Keratinocyte (primary cell): ENCODE results near the gene PLEKHN1. TPM values are rescaled to one million over a fixed set of nuclear protein-coding genes. Genes with fewer than 3 reads are reported as not detected.

Source experiments
- DNase-seq: peaks from one replicate; pipeline ENCODE4 v3.0.0-alpha.2; 2011; ENCODE audit warnings: low read depth, missing footprints, low spot score
- FAIRE-seq: peaks from 2 replicates; lab custom pipeline; 2011; peaks lifted over from hg19 to GRCh38; lab: Jason Lieb, UNC
- H2AFZ ChIP-seq: 2 replicates; pipeline ENCODE4 v1.6.0; 2012; ENCODE audit warnings: low read length, control low read depth, inconsistent platforms; ENCODE audit not compliant: control insufficient read depth
- H3K27ac ChIP-seq: 2 replicates; pipeline ENCODE4 v1.5.1; 2011; ENCODE audit warnings: low read length; ENCODE audit not compliant: control insufficient read depth, insufficient read depth
- H3K27me3 ChIP-seq: 3 replicates; pipeline ENCODE4 v1.6.0; 2011; ENCODE audit warnings: low read length; ENCODE audit not compliant: control insufficient read depth, insufficient read depth; ENCODE audit errors: extremely low read depth
- H3K36me3 ChIP-seq, 2 experiments: 2 replicates in 1 of 2; 3 replicates in 1 of 2; pipeline ENCODE4 v1.5.1; 2011; ENCODE audit warnings: low read length in 2 of 2, mild to moderate bottlenecking in 1 of 2; ENCODE audit not compliant: control insufficient read depth in 2 of 2, insufficient read depth in 2 of 2; ENCODE audit errors: extremely low read depth in 1 of 2
- H3K4me1 ChIP-seq: 3 replicates; pipeline ENCODE4 v1.5.1; 2011; ENCODE audit warnings: low read length; ENCODE audit not compliant: control insufficient read depth, insufficient read depth; ENCODE audit errors: extremely low read depth
- H3K4me2 ChIP-seq: 3 replicates; pipeline ENCODE4 v1.6.0; 2011; ENCODE audit warnings: low read depth, low read length; ENCODE audit not compliant: control insufficient read depth, insufficient read depth; ENCODE audit errors: extremely low read depth
- H3K4me3 ChIP-seq, 3 experiments: fragments of 200-600 bp in 1 of 3; sonication (generic) in 1 of 3; 2 replicates in 2 of 3; 3 replicates in 1 of 3; pipeline ENCODE4 v1.5.1; 2011 to 2016; ENCODE audit warnings: low read length in 3 of 3, mild to moderate bottlenecking in 3 of 3, control low read depth in 2 of 3, inconsistent platforms in 1 of 3, low read depth in 1 of 3, mixed read lengths in 1 of 3, mixed run types in 1 of 3, moderate library complexity in 1 of 3; ENCODE audit not compliant: control insufficient read depth in 2 of 3, insufficient read depth in 2 of 3; ENCODE audit errors: extremely low read depth in 1 of 3
- H3K79me2 ChIP-seq: 2 replicates; pipeline ENCODE4 v1.6.0; 2012; ENCODE audit warnings: low read length; ENCODE audit not compliant: control insufficient read depth, insufficient read depth
- H3K9ac ChIP-seq: 3 replicates; pipeline ENCODE4 v1.6.0; 2011; ENCODE audit warnings: low read length; ENCODE audit not compliant: control insufficient read depth, insufficient read depth; ENCODE audit errors: extremely low read depth
- H3K9me1 ChIP-seq: 3 replicates; pipeline ENCODE4 v1.6.0; 2011; ENCODE audit warnings: low read length; ENCODE audit not compliant: control insufficient read depth, insufficient read depth; ENCODE audit errors: extremely low read depth
- H3K9me3 ChIP-seq: 2 replicates; pipeline ENCODE4 v1.5.1; 2012; ENCODE audit warnings: low read depth, low read length; ENCODE audit not compliant: control insufficient read depth
- H4K20me1 ChIP-seq: 3 replicates; pipeline ENCODE4 v1.6.0; 2011; ENCODE audit warnings: low read length; ENCODE audit not compliant: control insufficient read depth, insufficient read depth; ENCODE audit errors: extremely low read depth
- EZH2 ChIP-seq: IDR thresholded peaks from one replicate; pipeline ENCODE4 v1.6.1; 2012; ENCODE audit warnings: inconsistent platforms, mild to moderate bottlenecking, low read length, moderate library complexity
- dilution Hi-C: fragments of 300-500 bp; cut with MboI; formaldehyde crosslinking; loops from one replicate; pipeline ENCODE4 v1.7.0; 2020; ENCODE audit warnings: low sequenced_read_pairs; ENCODE audit not compliant: extremely low pct_ligation_motif_present
- polyA plus RNA-seq, 5 experiments: library from polyadenylated mRNA; depleted of rRNA in 3 of 5; stranded (reverse) in 3 of 5; stranded (forward) in 1 of 5; unstranded in 1 of 5; fragments of >200 nt; gene quantifications; 1 replicate in 1 of 5; 2 replicates in 3 of 5; 3 replicates in 1 of 5; pipeline versions ENCODE4 v1.2.1 to v1.2.3, GENCODE V29; 2011 to 2012; ENCODE audit warnings: missing spikeins in 2 of 5, low read depth in 1 of 5, low replicate concordance in 1 of 5
- TF ChIP-seq, protein P1 (sequence below), 3 experiments: IDR thresholded peaks in 1 of 3; conservative IDR thresholded peaks in 1 of 3; optimal IDR thresholded peaks in 1 of 3; 2 replicates in 2 of 3; 3 replicates in 1 of 3; pipeline versions ENCODE3 to v1.5.1; 2011; ENCODE audit warnings: low read length in 3 of 3, mild to moderate bottlenecking in 3 of 3, moderate library complexity in 2 of 3, control low read depth in 1 of 3, inconsistent platforms in 1 of 3; ENCODE audit not compliant: insufficient read depth in 2 of 3; ENCODE audit errors: extremely low read depth in 1 of 3

The PLEKHN1 gene
- polyA plus RNA-seq, 1 donor (not counting 4 experiments of a cell fraction or from before 2014, with no cell fraction given) = 2.5 TPM

DNA sequence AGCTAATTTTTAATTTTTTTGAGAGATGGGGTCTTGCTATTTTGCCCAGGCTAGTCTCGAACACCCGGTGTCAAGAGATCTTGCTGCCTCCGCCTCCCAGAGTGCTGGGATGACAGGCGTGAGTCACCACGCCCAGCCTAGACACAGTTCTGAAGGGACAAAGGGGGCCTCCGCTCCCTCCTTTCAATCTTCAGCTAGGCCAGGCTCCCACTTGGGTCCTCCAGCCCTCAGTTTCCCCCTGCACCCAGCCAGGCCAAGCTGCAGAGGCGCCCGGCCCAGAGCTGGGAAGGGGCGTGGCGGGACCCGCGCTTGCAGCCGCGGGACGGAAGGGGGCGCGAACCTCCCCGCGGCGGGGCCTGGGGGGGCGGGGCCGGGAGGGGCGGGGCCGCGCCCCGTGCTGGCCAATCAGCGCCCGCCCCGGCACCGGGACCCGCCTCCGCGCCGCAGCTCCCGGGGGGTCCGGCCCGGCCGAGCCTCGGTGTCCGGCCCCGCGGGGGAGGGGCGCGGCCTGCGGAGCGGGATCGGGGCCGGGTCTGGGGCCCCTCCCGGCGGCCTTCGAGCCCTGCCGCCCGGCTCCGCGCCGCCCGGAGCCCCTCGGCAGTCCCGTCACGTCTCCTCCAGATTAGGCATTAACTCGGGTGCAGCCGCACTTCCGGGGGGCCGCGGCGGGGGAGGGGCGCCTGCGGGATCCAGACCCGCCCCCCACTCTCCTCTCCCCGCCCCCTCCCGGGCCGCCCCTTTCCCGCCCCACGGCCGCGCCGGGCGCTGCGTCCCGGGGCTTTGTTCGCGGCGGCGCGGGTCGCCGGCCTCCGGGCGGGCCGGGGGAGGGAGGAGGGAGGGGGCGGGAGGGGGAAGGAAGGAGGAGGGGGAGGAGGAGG is 53.1 kb downstream of the PLEKHN1 start:
- no peaks in the 10 kb centered on the region for H3K27me3 ChIP-seq
- H3K79me2 ChIP-seq = peaks cover 36% of the 10 kb centered on the region
- DNase-seq = no peak
- no peaks in the 10 kb centered on the region for H3K9me1 ChIP-seq
- peak overlapping the region; percentile 28 for H3K9ac ChIP-seq
- peaks cover 32% of the 10 kb centered on the region for H3K4me1 ChIP-seq
- no peaks in the 10 kb centered on the region for H3K9me3 ChIP-seq
- TF ChIP-seq EZH2 = no peak
- TF ChIP-seq, protein P1, sequence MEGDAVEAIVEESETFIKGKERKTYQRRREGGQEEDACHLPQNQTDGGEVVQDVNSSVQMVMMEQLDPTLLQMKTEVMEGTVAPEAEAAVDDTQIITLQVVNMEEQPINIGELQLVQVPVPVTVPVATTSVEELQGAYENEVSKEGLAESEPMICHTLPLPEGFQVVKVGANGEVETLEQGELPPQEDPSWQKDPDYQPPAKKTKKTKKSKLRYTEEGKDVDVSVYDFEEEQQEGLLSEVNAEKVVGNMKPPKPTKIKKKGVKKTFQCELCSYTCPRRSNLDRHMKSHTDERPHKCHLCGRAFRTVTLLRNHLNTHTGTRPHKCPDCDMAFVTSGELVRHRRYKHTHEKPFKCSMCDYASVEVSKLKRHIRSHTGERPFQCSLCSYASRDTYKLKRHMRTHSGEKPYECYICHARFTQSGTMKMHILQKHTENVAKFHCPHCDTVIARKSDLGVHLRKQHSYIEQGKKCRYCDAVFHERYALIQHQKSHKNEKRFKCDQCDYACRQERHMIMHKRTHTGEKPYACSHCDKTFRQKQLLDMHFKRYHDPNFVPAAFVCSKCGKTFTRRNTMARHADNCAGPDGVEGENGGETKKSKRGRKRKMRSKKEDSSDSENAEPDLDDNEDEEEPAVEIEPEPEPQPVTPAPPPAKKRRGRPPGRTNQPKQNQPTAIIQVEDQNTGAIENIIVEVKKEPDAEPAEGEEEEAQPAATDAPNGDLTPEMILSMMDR (optimal IDR thresholded peaks at IDR 0.05 in 1 of 3, IDR thresholded peaks at IDR 0.05 in 1 of 3, conservative IDR thresholded peaks at IDR 0.05 in 1 of 3; ENCODE audit: extremely low read depth in 1 of 3, insufficient read depth in 2 of 3, low read length in 3 of 3) = peak in 2 of 3 experiments; percentile 42 to 63
- no peaks in the 10 kb centered on the region for H4K20me1 ChIP-seq
- FAIRE-seq = no peak
- dilution Hi-C loops = no loop called here
- no peak overlapping the region for H3K27ac ChIP-seq
- peaks cover 12% of the 10 kb centered on the region in 2 experiments for H3K36me3 ChIP-seq
- no peak overlapping the region for H2AFZ ChIP-seq
- H3K4me3 ChIP-seq = peak overlapping the region in 1 of 3 experiments; percentile 14
- H3K4me2 ChIP-seq = no peak overlapping the region

DNA sequence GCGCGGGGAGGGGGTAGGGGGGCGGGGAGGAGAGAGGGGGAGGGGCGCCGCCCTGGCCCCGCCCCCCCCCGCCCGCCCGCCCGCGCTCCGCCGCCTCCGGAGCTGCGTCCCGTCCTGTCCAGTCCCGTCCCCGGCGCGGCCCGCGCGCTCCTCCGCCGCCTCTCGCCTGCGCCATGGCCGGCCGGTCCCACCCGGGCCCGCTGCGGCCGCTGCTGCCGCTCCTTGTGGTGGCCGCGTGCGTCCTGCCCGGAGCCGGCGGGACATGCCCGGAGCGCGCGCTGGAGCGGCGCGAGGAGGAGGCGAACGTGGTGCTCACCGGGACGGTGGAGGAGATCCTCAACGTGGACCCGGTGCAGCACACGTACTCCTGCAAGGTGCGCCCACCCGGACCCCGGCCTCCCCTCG is 53.7 kb downstream of the PLEKHN1 start, which contains the start of gene AGRN:
TSS of gene AGRN (plus strand) at position 121 of the 405 bp plus-strand sequence. CDS start at position 174, 53 bp downstream.
- Histone ChIP-seq H3K4me2 (peak within 1 kb of the TSS; percentile 94), H3K4me1 (peaks cover 36% of the 10 kb centered on the region), H4K20me1 (no peaks in the 10 kb centered on the region), H3K9me1 (no peaks in the 10 kb centered on the region), H3K36me3 (peaks cover 13 to 14% of the 10 kb centered on the region in 2 experiments), H3K27ac (peak within 1 kb of the TSS; percentile 87), H3K79me2 (peaks cover 41% of the 10 kb centered on the region), H3K9me3 (no peaks in the 10 kb centered on the region), H3K4me3 (peak within 1 kb of the TSS; percentile 81 to 89 (median 86)), H3K27me3 (no peaks in the 10 kb centered on the region), H2AFZ (no peak within 1 kb of the TSS), H3K9ac (peak within 1 kb of the TSS; percentile 86)
- FAIRE-seq = no peak
- dilution Hi-C loops = no loop called here
- no peak for TF ChIP-seq EZH2
- TF ChIP-seq, protein P1 (optimal IDR thresholded peaks at IDR 0.05 in 1 of 3, IDR thresholded peaks at IDR 0.05 in 1 of 3, conservative IDR thresholded peaks at IDR 0.05 in 1 of 3; ENCODE audit: extremely low read depth in 1 of 3, insufficient read depth in 2 of 3, low read length in 3 of 3) = no peak
- DNase-seq = no peak
